ENCODE measurements around the gene CEP97.
"Not testable (repeated sequence)": the region's sequence is repeated elsewhere in the genome, so short reads cannot be mapped to it uniquely, and the experiment has no call there.

Gene CEP97

GRCh38 chr3:101704639-101705038 is 19.8 kb upstream of the CEP97 start:
- WGBS, 2 experiments (ENCODE audit: insufficient coverage in 2 of 2): 86% methylated on average over 1 of the region's 2 CpGs; no CpG with 5 or more reads in 1 of the 2 experiments
- H3K36me3 ChIP-seq (ENCODE audit: control insufficient read depth, insufficient read depth, low read length); H3K27ac ChIP-seq (ENCODE audit: low read depth, low read length, severe bottlenecking); H3K9me3 ChIP-seq (ENCODE audit: control insufficient read depth, low read length); H3K4me1 ChIP-seq (ENCODE audit: control insufficient read depth, insufficient read depth, low read length, poor library complexity, severe bottlenecking); H3K4me3 ChIP-seq (ENCODE audit: extremely low read depth, insufficient read depth, low read length, poor library complexity, severe bottlenecking): not testable (repeated sequence)

DNA sequence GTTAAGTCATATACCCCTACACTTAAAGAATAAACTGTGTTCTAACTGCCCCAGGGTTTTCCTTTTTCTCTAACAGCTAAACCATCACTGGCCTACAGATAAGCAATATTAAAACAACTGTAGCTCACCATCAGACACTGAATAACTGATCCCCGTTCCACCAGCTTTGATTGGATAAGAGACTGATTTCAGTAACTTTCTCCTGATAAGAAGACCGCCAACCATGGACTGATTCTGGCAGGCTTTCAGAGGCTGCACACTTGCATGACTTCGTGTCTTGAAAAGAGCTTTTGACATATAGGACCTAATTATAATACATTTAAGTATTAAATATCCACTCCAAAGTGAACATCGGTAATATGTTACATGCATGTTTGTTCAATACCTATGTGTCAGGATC is 15.3 kb upstream of the CEP97 start:
- 100% methylated on average over 1 of the region's 4 CpGs for WGBS, 2 experiments (ENCODE audit: insufficient coverage in 2 of 2)
- H3K4me1 ChIP-seq (ENCODE audit: control insufficient read depth, insufficient read depth, low read length, poor library complexity, severe bottlenecking): no peaks in the 10 kb centered on the region
- H3K4me3 ChIP-seq (ENCODE audit: extremely low read depth, insufficient read depth, low read length, poor library complexity, severe bottlenecking): no peak overlapping the region
- no peak overlapping the region for H3K27ac ChIP-seq (ENCODE audit: low read depth, low read length, severe bottlenecking)
- H3K9me3 ChIP-seq (ENCODE audit: control insufficient read depth, low read length): no peaks in the 10 kb centered on the region
- no peaks in the 10 kb centered on the region for H3K36me3 ChIP-seq (ENCODE audit: control insufficient read depth, insufficient read depth, low read length)

GRCh38 chr3:101718455-101718854 is 6.0 kb upstream of the CEP97 start:
- WGBS, 2 experiments (ENCODE audit: insufficient coverage in 2 of 2): no CpG with 5 or more reads among the region's 1 CpG
- no peak overlapping the region for H3K4me3 ChIP-seq (ENCODE audit: extremely low read depth, insufficient read depth, low read length, poor library complexity, severe bottlenecking)
- H3K27ac ChIP-seq (ENCODE audit: low read depth, low read length, severe bottlenecking): no peak overlapping the region
- no peaks in the 10 kb centered on the region for H3K36me3 ChIP-seq (ENCODE audit: control insufficient read depth, insufficient read depth, low read length)
- no peaks in the 10 kb centered on the region for H3K9me3 ChIP-seq (ENCODE audit: control insufficient read depth, low read length)
- peaks cover 3% of the 10 kb centered on the region for H3K4me1 ChIP-seq (ENCODE audit: control insufficient read depth, insufficient read depth, low read length, poor library complexity, severe bottlenecking)

- H3K36me3 ChIP-seq (ENCODE audit: control insufficient read depth, insufficient read depth, low read length): no peaks in the 10 kb centered on the region
- H3K27ac ChIP-seq (ENCODE audit: low read depth, low read length, severe bottlenecking): no peak overlapping the region
- WGBS, 2 experiments (ENCODE audit: insufficient coverage in 2 of 2): 100% methylated on average over 2 of the region's 3 CpGs; no CpG with 5 or more reads in 1 of the 2 experiments
- no peaks in the 10 kb centered on the region for H3K9me3 ChIP-seq (ENCODE audit: control insufficient read depth, low read length)
- H3K4me3 ChIP-seq (ENCODE audit: extremely low read depth, insufficient read depth, low read length, poor library complexity, severe bottlenecking): no peak overlapping the region
- peaks cover 3% of the 10 kb centered on the region for H3K4me1 ChIP-seq (ENCODE audit: control insufficient read depth, insufficient read depth, low read length, poor library complexity, severe bottlenecking)
Observed at GRCh38 chr3:101719604-101720185, 4.7 kb upstream of the CEP97 start.

- 88 to 94% methylated on average over 7 to 10 of the region's 10 CpGs for WGBS, 2 experiments (ENCODE audit: insufficient coverage in 2 of 2)
- H3K4me1 ChIP-seq (ENCODE audit: control insufficient read depth, insufficient read depth, low read length, poor library complexity, severe bottlenecking): peaks cover 6% of the 10 kb centered on the region
Observed at GRCh38 chr3:101720851-101721840, 3.3 kb upstream of the CEP97 start.

GRCh38 chr3:101722394-101723173 is 1.8 kb upstream of the CEP97 start:
- H3K4me1 ChIP-seq (ENCODE audit: control insufficient read depth, insufficient read depth, low read length, poor library complexity, severe bottlenecking): peaks cover 7% of the 10 kb centered on the region
- no peak overlapping the region for H3K4me3 ChIP-seq (ENCODE audit: extremely low read depth, insufficient read depth, low read length, poor library complexity, severe bottlenecking)
- 98 to 100% methylated on average over 7 of the region's 7 CpGs for WGBS, 2 experiments (ENCODE audit: insufficient coverage in 2 of 2)
- no peaks in the 10 kb centered on the region for H3K9me3 ChIP-seq (ENCODE audit: control insufficient read depth, low read length)
- H3K36me3 ChIP-seq (ENCODE audit: control insufficient read depth, insufficient read depth, low read length): peaks cover 6% of the 10 kb centered on the region
- peak overlapping the region; percentile 6 for H3K27ac ChIP-seq (ENCODE audit: low read depth, low read length, severe bottlenecking)

More at GRCh38 chr3:101720851-101721840, 3.3 kb upstream of the CEP97 start:
- H3K36me3 ChIP-seq (ENCODE audit: control insufficient read depth, insufficient read depth, low read length): no peaks in the 10 kb centered on the region
- peak overlapping the region; percentile 50 for H3K27ac ChIP-seq (ENCODE audit: low read depth, low read length, severe bottlenecking)
- H3K9me3 ChIP-seq (ENCODE audit: control insufficient read depth, low read length): no peaks in the 10 kb centered on the region
- no peak overlapping the region for H3K4me3 ChIP-seq (ENCODE audit: extremely low read depth, insufficient read depth, low read length, poor library complexity, severe bottlenecking)

DNA sequence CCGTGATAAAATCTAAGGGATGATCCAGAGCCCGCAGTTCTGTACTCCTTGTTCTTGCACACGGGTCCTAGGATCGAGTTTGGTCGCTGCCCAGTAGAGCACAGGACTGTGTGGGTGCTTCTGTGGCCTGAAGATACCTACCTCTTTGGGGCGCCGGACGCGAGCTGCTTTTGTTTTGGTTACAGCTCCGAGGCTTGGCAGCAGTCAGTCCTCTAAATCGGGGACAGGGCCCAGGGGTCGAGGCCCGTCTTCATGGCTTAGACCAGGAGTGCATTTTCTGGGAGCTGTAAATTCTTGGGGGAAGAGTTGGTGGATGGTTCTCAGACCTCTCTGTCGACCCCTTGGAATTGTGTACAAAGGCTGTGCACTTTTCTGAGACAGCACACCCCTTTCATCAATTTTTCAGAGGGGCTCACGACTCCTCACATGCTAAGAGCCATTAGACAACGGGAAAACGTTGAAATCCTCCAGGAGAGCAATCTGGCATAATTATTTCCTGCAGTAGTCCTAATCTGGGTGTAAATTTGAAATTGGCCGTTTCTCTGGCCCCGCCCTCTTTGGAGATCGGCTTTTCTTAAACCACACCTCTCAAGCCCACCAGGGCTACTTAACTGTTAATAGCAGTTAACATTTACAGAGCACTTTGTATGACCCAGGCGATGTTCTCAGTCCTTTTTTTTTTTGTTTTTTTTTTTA is 928 bp downstream of the CEP97 start:
- peak overlapping the region; percentile 20 for H3K27ac ChIP-seq (ENCODE audit: low read depth, low read length, severe bottlenecking)
- H3K36me3 ChIP-seq (ENCODE audit: control insufficient read depth, insufficient read depth, low read length): peaks cover 32% of the 10 kb centered on the region
- 0% methylated on average over 12 to 14 of the region's 21 CpGs for WGBS, 2 experiments (ENCODE audit: insufficient coverage in 2 of 2)
- H3K4me1 ChIP-seq (ENCODE audit: control insufficient read depth, insufficient read depth, low read length, poor library complexity, severe bottlenecking): peaks cover 7% of the 10 kb centered on the region
- no peaks in the 10 kb centered on the region for H3K9me3 ChIP-seq (ENCODE audit: control insufficient read depth, low read length)
- peak overlapping the region; percentile 79 for H3K4me3 ChIP-seq (ENCODE audit: extremely low read depth, insufficient read depth, low read length, poor library complexity, severe bottlenecking)

GRCh38 chr3:101725890-101726275 is 1.5 kb downstream of the CEP97 start:
- Histone ChIP-seq H3K4me3 (ENCODE audit: extremely low read depth, insufficient read depth, low read length, poor library complexity, severe bottlenecking) (peak overlapping the region; percentile 79), H3K4me1 (ENCODE audit: control insufficient read depth, insufficient read depth, low read length, poor library complexity, severe bottlenecking) (peaks cover 7% of the 10 kb centered on the region), H3K27ac (ENCODE audit: low read depth, low read length, severe bottlenecking) (no peak overlapping the region), H3K9me3 (ENCODE audit: control insufficient read depth, low read length) (no peaks in the 10 kb centered on the region), H3K36me3 (ENCODE audit: control insufficient read depth, insufficient read depth, low read length) (peaks cover 35% of the 10 kb centered on the region)
- no CpG with 5 or more reads among the region's 3 CpGs for WGBS, 2 experiments (ENCODE audit: insufficient coverage in 2 of 2)

- H3K9me3 ChIP-seq (ENCODE audit: control insufficient read depth, low read length): no peaks in the 10 kb centered on the region
- peaks cover 71% of the 10 kb centered on the region for H3K36me3 ChIP-seq (ENCODE audit: control insufficient read depth, insufficient read depth, low read length)
- H3K4me3 ChIP-seq (ENCODE audit: extremely low read depth, insufficient read depth, low read length, poor library complexity, severe bottlenecking): no peak overlapping the region
- H3K4me1 ChIP-seq (ENCODE audit: control insufficient read depth, insufficient read depth, low read length, poor library complexity, severe bottlenecking): peaks cover 4% of the 10 kb centered on the region
- 82 to 96% methylated on average over 4 to 5 of the region's 5 CpGs for WGBS, 2 experiments (ENCODE audit: insufficient coverage in 2 of 2)
- H3K27ac ChIP-seq (ENCODE audit: low read depth, low read length, severe bottlenecking): no peak overlapping the region
Observed at GRCh38 chr3:101729586-101729985, 5.2 kb downstream of the CEP97 start.

DNA sequence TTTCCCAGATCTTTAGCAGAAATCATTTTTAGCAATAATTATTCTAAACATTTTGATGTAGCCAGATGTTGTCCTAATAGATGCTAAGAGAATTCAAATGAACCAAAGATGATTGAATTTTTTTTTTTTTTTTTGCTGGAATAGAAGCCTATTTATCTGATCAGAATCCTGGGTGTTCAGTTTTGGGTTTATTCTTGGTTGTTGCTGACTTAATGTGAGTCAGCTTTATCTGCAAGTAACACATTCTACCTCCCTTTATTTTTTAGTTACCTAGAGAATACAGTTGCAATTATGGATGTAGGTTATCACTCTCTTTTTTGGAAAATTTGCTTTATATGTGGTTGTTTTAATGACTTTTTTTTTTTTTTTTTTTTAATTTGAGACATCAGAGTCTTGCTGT is 6.4 kb downstream of the CEP97 start:
- Histone ChIP-seq H3K4me3 (ENCODE audit: extremely low read depth, insufficient read depth, low read length, poor library complexity, severe bottlenecking) (no peak overlapping the region), H3K9me3 (ENCODE audit: control insufficient read depth, low read length) (no peaks in the 10 kb centered on the region), H3K4me1 (ENCODE audit: control insufficient read depth, insufficient read depth, low read length, poor library complexity, severe bottlenecking) (peaks cover 4% of the 10 kb centered on the region), H3K27ac (ENCODE audit: low read depth, low read length, severe bottlenecking) (no peak overlapping the region), H3K36me3 (ENCODE audit: control insufficient read depth, insufficient read depth, low read length) (peaks cover 83% of the 10 kb centered on the region)
